Measurements from ENCODE around the gene FICD.

Gene FICD

DNA sequence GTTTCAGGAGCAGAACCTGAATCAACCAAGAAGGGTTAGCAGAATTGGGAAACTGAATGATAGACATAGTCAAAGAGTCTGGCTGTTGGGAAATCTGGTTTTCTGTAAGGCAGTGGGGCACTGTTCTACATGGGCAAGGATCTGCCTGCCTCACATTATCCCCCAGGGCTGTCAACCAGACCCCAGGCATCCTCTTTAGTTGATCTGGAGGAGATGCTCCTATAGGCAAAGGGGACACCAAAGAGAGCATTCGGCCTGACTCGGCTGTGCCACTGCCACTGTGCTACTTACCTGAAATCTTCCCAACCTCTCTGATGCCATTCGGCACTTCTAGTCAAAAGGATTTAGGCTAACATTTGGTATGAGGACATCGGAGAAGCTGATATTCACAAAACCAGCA, 51.4 kb downstream of the FICD start:
- H2AFZ ChIP-seq (ENCODE audit: low read depth) = no peak overlapping the region
- H3K9ac ChIP-seq = peak overlapping the region; percentile 51; the same call in 1 of the 2 replicates
- peak overlapping the region; percentile 94 for H3K27ac ChIP-seq
- H4K20me1 ChIP-seq (ENCODE audit: insufficient read depth) = no peaks in the 10 kb centered on the region
- H3K4me2 ChIP-seq = peak overlapping the region; percentile 99
- H3K4me1 ChIP-seq (ENCODE audit: low read depth, poor library complexity, severe bottlenecking) = peaks cover 76% of the 10 kb centered on the region
- H3K27me3 ChIP-seq (ENCODE audit: insufficient read depth, low read depth) = no peaks in the 10 kb centered on the region
- no peak for TF ChIP-seq CTCF (conservative IDR thresholded peaks at IDR 0.05; ENCODE audit: low read depth, low read length)
- peaks cover 19% of the 10 kb centered on the region; the same call in 1 of the 2 replicates for H3K79me2 ChIP-seq (ENCODE audit: insufficient read depth, low read depth)
- no peaks in the 10 kb centered on the region for H3K36me3 ChIP-seq (ENCODE audit: insufficient read depth)
- H3K4me3 ChIP-seq (IDR thresholded peaks at IDR 0.05; ENCODE audit: insufficient read depth, low read depth, low read length) = no peak overlapping the region

- H3K4me2 ChIP-seq = peak overlapping the region; percentile 99
- peak overlapping the region; percentile 51; the same call in 1 of the 2 replicates for H3K9ac ChIP-seq
- no peaks in the 10 kb centered on the region for H3K27me3 ChIP-seq (ENCODE audit: insufficient read depth, low read depth)
- H4K20me1 ChIP-seq (ENCODE audit: insufficient read depth) = no peaks in the 10 kb centered on the region
- H2AFZ ChIP-seq (ENCODE audit: low read depth) = no peak overlapping the region
- peaks cover 88% of the 10 kb centered on the region for H3K4me1 ChIP-seq (ENCODE audit: low read depth, poor library complexity, severe bottlenecking)
- peak overlapping the region; percentile 94 for H3K27ac ChIP-seq
- H3K36me3 ChIP-seq (ENCODE audit: insufficient read depth) = no peaks in the 10 kb centered on the region
- peaks cover 17% of the 10 kb centered on the region; the same call in 1 of the 2 replicates for H3K79me2 ChIP-seq (ENCODE audit: insufficient read depth, low read depth)
- H3K4me3 ChIP-seq (IDR thresholded peaks at IDR 0.05; ENCODE audit: insufficient read depth, low read depth, low read length) = no peak overlapping the region
- TF ChIP-seq CTCF (conservative IDR thresholded peaks at IDR 0.05; ENCODE audit: low read depth, low read length) = no peak
These were observed 52.6 kb downstream of the FICD start for GRCh38 chr12:108567406-108568337.

DNA sequence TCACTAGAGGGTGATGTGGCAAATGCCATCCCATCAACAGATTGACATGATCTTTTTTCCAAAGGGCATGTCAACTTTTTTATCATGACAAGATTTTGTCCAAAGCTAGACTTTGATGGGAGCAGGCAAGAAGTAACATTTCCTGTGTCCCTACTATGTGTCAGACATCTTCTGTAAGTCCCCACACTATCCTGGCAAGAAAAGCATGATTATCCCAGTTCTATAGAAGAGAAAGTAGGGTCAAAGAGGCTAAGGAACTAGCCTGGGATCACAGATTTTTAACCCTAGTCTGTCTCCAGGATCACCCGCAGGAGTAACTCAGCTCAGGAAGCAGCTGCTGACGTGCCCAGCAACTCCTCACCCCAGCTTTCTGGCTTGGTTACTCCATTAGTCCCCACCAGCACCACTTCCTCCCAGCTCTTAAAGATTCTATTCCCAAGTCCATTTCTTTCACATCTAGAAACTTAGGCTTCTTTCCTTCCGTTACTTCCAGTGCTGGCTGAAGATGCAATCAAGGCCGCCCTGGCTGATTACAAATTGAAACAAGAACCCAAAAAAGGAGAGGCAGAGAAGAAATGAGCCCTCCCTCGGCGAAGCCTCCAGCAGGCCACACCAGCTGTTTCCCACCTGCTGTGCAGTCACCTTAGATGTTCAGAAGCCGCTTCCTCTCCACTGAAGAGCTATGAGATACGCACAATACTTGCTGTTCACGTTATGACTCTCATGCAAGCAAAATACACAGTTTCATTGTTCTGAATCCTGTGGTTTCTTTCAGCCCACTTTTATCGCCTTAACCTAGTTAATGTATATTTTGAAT, 53.5 kb downstream of the FICD start:
- H3K4me1 ChIP-seq (ENCODE audit: low read depth, poor library complexity, severe bottlenecking) = peaks cover 97% of the 10 kb centered on the region
- peaks cover 9% of the 10 kb centered on the region; the same call in 1 of the 2 replicates for H3K79me2 ChIP-seq (ENCODE audit: insufficient read depth, low read depth)
- peak overlapping the region; percentile 94 for H3K27ac ChIP-seq
- H3K36me3 ChIP-seq (ENCODE audit: insufficient read depth) = no peaks in the 10 kb centered on the region
- H4K20me1 ChIP-seq (ENCODE audit: insufficient read depth) = no peaks in the 10 kb centered on the region
- H3K9ac ChIP-seq = peak overlapping the region; percentile 40; the same call in 1 of the 2 replicates
- no peak for TF ChIP-seq CTCF (conservative IDR thresholded peaks at IDR 0.05; ENCODE audit: low read depth, low read length)
- no peak overlapping the region for H3K4me3 ChIP-seq (IDR thresholded peaks at IDR 0.05; ENCODE audit: insufficient read depth, low read depth, low read length)
- no peaks in the 10 kb centered on the region for H3K27me3 ChIP-seq (ENCODE audit: insufficient read depth, low read depth)
- peak overlapping the region; percentile 99 for H3K4me2 ChIP-seq
- no peak overlapping the region for H2AFZ ChIP-seq (ENCODE audit: low read depth)
